ENCODE data around the gene CP.

DNA sequence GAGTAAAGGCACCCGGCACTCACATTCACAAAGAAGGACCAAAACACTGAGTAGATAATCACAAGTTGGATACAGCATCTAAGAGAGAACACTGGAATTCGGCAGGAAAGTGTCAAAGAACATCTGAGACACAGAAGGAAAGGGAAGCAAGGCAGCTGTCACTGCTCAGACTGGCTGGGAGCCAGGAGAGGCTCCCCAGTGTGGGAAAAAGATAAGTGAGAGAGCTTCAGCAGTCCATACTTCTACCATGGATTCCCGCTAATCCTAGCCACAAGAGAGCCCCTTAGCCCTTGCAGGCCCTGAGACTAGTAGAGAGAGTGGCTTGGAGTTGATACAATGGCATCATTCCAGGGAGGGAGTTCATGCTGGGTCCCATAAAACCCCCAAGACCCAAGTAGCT is 36.7 kb upstream of the CP start:
- TF ChIP-seq, protein P1, sequence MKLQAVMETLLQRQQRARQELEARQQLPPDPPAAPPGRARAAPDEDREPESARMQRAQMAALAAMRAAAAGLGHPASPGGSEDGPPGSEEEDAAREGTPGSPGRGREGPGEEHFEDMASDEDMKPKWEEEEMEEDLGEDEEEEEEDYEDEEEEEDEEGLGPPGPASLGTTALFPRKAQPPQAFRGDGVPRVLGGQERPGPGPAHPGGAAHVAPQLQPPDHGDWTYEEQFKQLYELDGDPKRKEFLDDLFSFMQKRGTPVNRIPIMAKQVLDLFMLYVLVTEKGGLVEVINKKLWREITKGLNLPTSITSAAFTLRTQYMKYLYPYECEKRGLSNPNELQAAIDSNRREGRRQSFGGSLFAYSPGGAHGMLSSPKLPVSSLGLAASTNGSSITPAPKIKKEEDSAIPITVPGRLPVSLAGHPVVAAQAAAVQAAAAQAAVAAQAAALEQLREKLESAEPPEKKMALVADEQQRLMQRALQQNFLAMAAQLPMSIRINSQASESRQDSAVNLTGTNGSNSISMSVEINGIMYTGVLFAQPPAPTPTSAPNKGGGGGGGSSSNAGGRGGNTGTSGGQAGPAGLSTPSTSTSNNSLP (IDR thresholded peaks at IDR 0.05; ENCODE audit: low read depth, low read length), result no peak
- TF ChIP-seq RAD21 (CRISPR knock-in tag; IDR thresholded peaks at IDR 0.05), result no peak
- TF ChIP-seq, protein P2, sequence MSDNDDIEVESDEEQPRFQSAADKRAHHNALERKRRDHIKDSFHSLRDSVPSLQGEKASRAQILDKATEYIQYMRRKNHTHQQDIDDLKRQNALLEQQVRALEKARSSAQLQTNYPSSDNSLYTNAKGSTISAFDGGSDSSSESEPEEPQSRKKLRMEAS (IDR thresholded peaks at IDR 0.05), result no peak
- TF ChIP-seq, protein P3, sequence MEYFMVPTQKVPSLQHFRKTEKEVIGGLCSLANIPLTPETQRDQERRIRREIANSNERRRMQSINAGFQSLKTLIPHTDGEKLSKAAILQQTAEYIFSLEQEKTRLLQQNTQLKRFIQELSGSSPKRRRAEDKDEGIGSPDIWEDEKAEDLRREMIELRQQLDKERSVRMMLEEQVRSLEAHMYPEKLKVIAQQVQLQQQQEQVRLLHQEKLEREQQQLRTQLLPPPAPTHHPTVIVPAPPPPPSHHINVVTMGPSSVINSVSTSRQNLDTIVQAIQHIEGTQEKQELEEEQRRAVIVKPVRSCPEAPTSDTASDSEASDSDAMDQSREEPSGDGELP (IDR thresholded peaks at IDR 0.05; ENCODE audit: borderline replicate concordance, low read depth), result no peak
- TF ChIP-seq SP140L (CRISPR knock-in tag; IDR thresholded peaks at IDR 0.05; ENCODE audit: borderline replicate concordance), result no peak
- TF ChIP-seq KDM5B (CRISPR knock-in tag; IDR thresholded peaks at IDR 0.05; ENCODE audit: borderline replicate concordance), result no peak
- TF ChIP-seq PITX1 (CRISPR knock-in tag; IDR thresholded peaks at IDR 0.05), result no peak
- TF ChIP-seq, protein P4, sequence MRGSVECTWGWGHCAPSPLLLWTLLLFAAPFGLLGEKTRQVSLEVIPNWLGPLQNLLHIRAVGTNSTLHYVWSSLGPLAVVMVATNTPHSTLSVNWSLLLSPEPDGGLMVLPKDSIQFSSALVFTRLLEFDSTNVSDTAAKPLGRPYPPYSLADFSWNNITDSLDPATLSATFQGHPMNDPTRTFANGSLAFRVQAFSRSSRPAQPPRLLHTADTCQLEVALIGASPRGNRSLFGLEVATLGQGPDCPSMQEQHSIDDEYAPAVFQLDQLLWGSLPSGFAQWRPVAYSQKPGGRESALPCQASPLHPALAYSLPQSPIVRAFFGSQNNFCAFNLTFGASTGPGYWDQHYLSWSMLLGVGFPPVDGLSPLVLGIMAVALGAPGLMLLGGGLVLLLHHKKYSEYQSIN (CRISPR knock-in tag; IDR thresholded peaks at IDR 0.05; ENCODE audit: borderline replicate concordance), result no peak
- no peak for TF ChIP-seq SP1 (IDR thresholded peaks at IDR 0.05)
- no peak for TF ChIP-seq SP1 (CRISPR knock-in tag; IDR thresholded peaks at IDR 0.05)
- TF ChIP-seq CEBPB (IDR thresholded peaks at IDR 0.05; ENCODE audit: borderline replicate concordance, low read depth, low read length), result no peak

Measured in HepG2 (cell line).